IPS DF 19.7 (cell line): Measurements from ENCODE around the gene SLC35F3.
"Not testable (repeated sequence)": the region's sequence is repeated elsewhere in the genome, so short reads cannot be mapped to it uniquely, and the experiment has no call there.

ENCODE experiments used
- DNase-seq: peaks from one replicate; pipeline ENCODE4 v3.0.0-alpha.2; 2013; ENCODE audit warnings: low read depth, low spot score

Gene SLC35F3

DNA sequence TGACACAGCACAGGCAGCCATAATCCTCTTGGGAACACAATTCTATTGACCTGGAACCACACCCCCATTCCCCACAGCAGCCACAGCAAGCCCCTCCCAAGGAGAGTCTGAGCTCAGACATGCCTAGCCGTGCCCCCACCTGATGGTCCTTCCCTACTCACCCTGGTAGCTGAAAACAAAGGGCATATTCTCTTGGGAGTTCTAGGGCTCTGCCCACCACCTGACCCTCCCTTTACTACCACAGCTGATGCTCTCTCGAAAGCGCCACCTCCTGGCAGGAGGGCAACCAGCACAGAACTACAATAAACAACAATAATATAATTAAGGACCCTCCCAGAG is 283.9 kb downstream of the SLC35F3 start:
- DNase-seq: peak; percentile 70

DNA sequence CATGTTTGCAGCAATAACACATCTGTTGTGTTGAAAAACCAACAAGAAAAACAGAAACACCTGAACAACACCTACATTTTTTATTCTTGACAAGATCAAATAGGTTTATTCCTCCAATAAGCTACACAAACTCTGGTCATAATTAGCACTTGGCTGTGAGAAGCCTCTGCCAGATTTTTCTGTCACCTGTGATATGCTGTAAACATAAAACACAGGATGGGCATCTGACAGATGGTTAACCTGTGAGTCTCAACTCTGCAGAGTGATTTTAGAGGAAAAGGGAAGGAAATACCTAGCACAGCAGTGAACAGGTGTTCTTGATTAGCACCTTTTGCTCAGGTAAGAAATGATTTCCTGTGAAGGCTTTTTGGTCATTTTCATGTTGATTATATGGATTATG is 293.4 kb downstream of the SLC35F3 start:
- DNase-seq: no peak

- DNase-seq: no peak
These were observed 295.1 kb downstream of the SLC35F3 start for GRCh38 chr1:234199476-234200127.

DNA sequence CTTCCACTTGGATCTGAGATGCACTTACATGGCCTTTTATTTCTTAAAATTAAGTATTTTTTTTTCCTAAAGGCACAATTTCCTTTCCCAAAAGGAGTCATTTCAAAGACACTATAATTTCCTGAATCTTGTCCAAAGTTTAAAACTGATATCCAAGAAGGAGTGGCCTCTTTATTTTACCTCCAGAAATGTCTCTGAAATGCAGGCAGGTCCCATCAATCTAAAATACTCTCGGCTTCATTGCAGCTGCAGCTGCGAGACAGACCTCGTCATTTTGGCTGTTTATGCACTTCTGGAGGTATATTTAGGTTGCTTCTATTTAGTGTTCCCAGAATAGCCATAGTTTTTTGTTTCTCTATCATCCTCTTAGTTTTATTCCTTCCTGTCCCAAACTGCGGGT is 296.1 kb downstream of the SLC35F3 start:
- no peak for DNase-seq

DNA sequence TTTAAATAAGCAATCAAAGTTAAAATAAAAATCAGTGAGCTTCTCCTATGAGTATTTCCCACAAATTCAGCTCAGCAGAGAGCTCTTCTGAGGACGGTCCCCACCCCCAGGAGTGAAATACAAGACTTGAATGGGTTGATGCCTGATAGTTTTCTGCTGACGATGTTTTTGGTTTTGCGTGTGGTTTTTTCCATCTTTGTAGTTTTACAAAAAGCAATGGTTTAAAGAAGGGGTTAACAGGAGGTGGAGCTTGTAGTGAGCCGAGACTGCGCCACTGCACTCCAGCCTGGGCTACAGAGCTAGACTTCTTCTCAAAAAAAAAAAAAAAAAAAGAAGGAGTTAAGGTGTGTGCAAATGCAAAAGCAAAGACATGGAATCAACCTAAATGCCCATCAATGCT is 297.1 kb downstream of the SLC35F3 start:
- DNase-seq: no peak

DNA sequence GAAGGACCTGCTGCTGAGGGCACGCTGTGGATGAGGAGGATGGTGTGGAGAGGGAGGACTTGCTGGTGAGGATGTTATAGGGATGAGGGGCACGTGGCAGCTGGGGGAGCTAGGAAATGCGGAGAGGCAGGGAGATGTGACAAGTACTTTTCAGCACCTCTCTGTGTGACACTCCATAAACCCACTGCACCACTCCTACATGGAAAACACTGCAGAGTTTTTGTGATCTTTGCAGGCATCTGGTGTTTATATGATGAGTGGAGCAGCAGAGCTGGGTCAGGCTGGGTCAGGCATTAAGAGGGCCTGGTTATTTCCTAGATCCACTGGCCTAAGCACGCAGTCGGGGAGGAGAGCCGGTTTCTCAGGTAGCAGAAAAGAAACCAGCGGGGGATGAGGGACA is 301.5 kb downstream of the SLC35F3 start:
- no peak for DNase-seq

GRCh38 chr1:234206651-234207284 is 302.3 kb downstream of the SLC35F3 start:
- no peak for DNase-seq

DNA sequence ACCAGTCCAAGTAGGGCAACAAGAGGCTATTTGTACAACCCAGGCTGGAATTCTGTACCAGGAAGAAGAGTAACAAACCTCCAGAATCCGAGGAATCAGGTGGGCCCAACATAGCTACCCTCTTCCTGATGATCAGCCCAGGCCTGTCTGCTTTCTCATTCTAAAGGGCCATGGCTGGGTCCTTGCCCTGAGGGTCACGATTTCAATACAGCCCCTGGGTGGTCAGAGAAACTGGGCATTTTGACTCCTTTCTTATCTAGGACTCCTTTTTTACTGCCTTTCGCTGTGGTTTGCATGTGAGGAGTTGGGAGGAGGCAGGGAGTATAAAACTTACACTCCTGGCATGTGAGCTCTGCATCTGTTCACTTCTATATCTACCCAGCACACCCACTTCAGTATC is 303.9 kb downstream of the SLC35F3 start:
- no peak for DNase-seq

DNA sequence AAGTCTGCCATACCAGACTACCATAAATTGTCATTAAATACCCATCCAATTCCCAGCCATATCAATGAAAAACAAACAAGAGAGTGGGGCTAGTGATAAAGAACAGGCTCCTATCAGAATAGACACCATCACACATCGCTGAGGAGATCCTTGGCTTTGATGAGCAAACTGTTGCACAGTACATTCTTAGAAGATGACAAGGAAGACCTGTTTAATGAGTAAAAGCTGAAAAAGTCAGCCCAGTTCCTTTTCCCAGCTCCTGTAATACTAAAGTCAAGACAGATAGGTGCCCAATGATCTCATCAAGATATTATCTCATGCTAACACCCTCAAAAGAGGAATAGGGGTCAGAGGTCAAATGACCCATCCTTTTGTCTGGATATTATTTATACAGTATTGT is 304.3 kb downstream of the SLC35F3 start:
- no peak for DNase-seq

DNA sequence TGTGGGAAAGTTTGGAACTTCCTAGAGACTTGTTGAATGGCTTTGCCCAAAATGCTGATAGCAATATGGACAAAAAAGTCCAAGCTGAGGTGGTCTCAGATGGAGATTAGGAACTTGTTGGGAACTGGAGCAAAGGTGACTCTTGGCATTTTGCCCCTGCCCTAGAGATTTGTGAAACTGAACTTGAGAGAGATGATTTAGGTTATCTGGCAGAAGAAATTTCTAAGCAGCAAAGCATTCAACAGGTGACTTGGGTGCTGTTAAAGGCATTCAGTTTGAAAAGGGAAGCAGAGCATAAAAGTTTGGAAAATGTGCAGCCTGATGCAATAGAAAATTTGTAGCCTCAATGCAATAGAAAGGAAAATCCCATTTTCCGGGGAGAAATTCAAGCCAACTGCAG is 306.0 kb downstream of the SLC35F3 start:
- not testable (repeated sequence) for DNase-seq

DNA sequence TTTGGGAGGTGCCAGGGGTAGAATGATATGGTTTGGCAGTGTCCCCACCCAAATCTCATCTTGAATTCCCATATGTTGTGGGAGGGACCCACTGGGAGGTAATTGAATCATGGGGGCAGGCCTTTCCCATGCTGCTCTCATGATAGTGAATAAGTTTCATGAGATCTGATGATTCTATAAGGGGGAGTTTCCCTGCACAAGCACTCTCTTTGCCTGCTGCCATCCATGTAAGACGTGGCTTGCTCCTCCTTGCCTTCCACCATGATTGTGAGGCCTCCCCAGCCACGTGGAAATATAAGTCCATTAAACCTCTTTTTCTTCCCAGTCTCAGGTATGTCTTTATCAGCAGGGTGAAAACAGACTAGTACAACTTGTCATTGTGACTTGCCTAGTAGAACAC is 307.4 kb downstream of the SLC35F3 start:
- DNase-seq: not testable (repeated sequence)

GRCh38 chr1:234212764-234213657 is 308.5 kb downstream of the SLC35F3 start:
- no peak for DNase-seq

GRCh38 chr1:234213658-234214128 is 309.2 kb downstream of the SLC35F3 start:
- DNase-seq: no peak

DNA sequence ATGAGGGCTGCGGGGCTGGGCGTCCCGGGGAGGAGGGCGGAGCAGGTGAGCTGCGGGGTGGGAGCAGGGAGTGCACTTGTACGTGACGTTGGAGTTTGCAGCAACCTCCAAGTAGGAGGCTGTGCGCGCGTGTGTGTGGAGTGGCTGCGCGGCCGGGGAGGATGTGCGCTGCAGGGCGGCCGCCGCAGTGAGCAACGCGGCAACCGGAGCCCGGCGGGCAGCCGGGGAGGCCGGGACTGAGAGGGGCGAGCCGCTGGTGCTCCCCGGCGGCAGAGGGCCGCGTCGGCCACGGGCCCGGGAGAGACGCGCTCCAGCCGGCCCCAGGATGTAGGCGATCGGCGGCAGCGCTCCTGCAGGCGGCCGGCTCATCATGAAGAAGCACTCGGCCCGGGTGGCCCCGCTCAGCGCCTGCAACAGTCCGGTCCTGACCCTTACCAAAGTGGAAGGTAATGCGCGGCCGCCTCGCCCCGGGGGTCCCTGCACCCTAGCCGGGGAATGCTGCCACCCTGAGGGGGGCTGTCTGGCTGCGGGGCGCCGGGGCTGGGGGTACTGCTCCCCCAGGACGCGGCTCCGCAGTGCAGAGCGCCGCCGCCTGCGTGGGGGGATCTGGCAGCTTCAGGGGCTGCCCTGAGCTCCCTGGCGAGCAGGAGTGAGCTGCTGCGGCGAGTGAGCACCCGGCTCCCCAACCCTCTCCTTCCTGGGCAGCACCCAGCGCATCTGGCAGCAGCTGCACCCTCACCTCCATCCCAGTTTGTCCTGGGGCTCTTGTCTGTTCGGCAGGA is 309.8 kb downstream of the SLC35F3 start:
- no peak for DNase-seq

- no peak for DNase-seq
These were observed 310.7 kb downstream of the SLC35F3 start for GRCh38 chr1:234214911-234215892.

GRCh38 chr1:234216116-234216703 is 311.7 kb downstream of the SLC35F3 start:
- DNase-seq: no peak

DNA sequence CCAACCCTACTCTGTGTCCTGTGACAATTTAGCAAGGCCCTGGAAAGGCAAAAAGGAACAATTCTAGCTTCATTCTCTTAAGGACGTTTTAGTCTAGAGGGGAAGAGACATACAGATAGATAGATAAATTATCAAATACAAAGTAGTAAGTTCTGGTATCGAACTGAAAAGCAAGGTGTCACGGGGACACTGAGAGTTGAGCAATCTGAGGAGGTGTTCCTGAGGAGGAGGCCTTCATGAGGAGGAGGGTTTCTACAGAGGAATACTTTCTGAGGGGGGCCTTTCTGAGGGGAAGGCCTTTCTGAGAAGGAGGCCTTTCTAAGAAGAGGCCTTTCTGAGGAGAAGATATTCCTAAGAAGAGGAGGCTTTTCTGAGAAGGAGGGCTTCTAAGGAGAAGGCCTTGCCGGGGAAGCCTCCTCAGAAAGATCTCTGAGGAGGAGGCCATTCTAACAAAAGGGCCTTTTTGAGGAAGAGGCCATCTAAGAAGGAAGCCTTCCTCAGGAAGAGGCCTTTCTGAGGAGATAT is 312.9 kb downstream of the SLC35F3 start:
- DNase-seq: no peak

- no peak for DNase-seq
These were observed 313.6 kb downstream of the SLC35F3 start for GRCh38 chr1:234218078-234218477.

DNA sequence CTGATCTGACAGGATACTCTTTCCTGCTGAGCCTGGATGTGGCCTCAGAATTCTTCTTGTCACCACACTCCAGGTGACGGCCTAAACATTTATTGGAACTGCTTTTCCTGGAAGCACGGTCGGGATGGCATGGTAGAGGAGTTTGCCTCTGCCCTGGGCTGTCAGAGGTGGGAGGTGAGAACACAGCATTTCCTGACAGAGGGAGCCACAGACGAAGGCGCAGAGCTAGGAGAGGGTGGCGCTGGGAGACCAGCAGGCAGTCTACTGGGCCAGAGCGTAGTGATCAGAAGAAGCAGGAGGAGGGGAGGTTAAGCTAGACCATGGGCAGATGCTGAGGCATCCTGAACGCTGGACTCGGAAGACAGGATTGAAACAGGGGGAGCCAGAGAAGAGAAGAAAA is 315.2 kb downstream of the SLC35F3 start:
- DNase-seq: no peak

DNA sequence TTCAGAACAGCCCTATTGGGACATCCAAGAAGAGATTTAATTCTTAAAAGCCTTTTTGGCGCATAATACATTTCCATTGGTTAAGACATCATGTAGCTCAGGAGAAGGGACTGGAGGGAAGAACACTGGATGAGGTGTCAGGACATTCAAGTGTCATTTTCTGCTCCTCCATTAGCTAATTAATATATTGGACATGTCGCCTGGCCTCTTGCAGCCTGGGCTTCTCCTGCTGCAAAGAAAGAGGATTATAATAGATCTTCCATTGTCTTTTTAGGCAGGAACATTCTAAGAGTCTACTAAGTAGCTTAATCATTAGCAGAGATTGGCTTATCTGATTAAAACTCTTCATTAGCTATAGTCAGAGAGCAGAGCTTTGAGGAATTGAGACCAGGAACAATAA is 317.1 kb downstream of the SLC35F3 start:
- DNase-seq: no peak
